ENCODE data around the gene ERCC3.

The ERCC3 gene

GRCh38 chr2:127320067-127320466, 26.1 kb upstream of the ERCC3 start:
- no peaks in the 10 kb centered on the region for H3F3A ChIP-seq (ENCODE audit: insufficient read depth, low read length)
- no peak overlapping the region for H3K4me2 ChIP-seq (ENCODE audit: low read length)
- H3K27me3 ChIP-seq (ENCODE audit: insufficient read depth, low read length) = no peaks in the 10 kb centered on the region
- H3K9ac ChIP-seq (ENCODE audit: low read length) = no peak overlapping the region
- no peaks in the 10 kb centered on the region for H3K4me1 ChIP-seq (ENCODE audit: insufficient read depth, low read length, severe bottlenecking)
- TF ChIP-seq EZH2 (IDR thresholded peaks at IDR 0.05; ENCODE audit: borderline replicate concordance, low read length) (no peak), CTCF (IDR thresholded peaks at IDR 0.05; ENCODE audit: low read length) (no peak)
- H3K36me3 ChIP-seq (ENCODE audit: insufficient read depth, low read length) = peaks cover 84% of the 10 kb centered on the region
- H3K9me3 ChIP-seq (ENCODE audit: low read length) = 0 out of 2 replicates have a peak, but pooled peaks cover 2% of the 10 kb centered on the region
- H2AFZ ChIP-seq (ENCODE audit: low read length) = no peak overlapping the region
- no peak overlapping the region for H3K27ac ChIP-seq (ENCODE audit: low read depth, low read length, poor library complexity, severe bottlenecking)
- no peaks in the 10 kb centered on the region for H3K9me2 ChIP-seq (ENCODE audit: low read depth, low read length)
- no peaks in the 10 kb centered on the region for H4K20me1 ChIP-seq (ENCODE audit: insufficient read depth, low read length)
- H3K4me3 ChIP-seq (ENCODE audit: low read depth, low read length, poor library complexity, severe bottlenecking) = no peak overlapping the region
- no peaks in the 10 kb centered on the region for H3K79me2 ChIP-seq (ENCODE audit: insufficient read depth, low read length)

- no peak overlapping the region for H3K9ac ChIP-seq (ENCODE audit: low read length)
- no peak overlapping the region for H3K4me3 ChIP-seq (ENCODE audit: low read depth, low read length, poor library complexity, severe bottlenecking)
- H3K4me1 ChIP-seq (ENCODE audit: insufficient read depth, low read length, severe bottlenecking) = no peaks in the 10 kb centered on the region
- no peaks in the 10 kb centered on the region for H3K9me2 ChIP-seq (ENCODE audit: low read depth, low read length)
- peaks cover 79% of the 10 kb centered on the region for H3K36me3 ChIP-seq (ENCODE audit: insufficient read depth, low read length)
- TF ChIP-seq CTCF (IDR thresholded peaks at IDR 0.05; ENCODE audit: low read length) (no peak), EZH2 (IDR thresholded peaks at IDR 0.05; ENCODE audit: borderline replicate concordance, low read length) (no peak)
- H3K79me2 ChIP-seq (ENCODE audit: insufficient read depth, low read length) = no peaks in the 10 kb centered on the region
- H2AFZ ChIP-seq (ENCODE audit: low read length) = no peak overlapping the region
- no peaks in the 10 kb centered on the region for H4K20me1 ChIP-seq (ENCODE audit: insufficient read depth, low read length)
- H3K27me3 ChIP-seq (ENCODE audit: insufficient read depth, low read length) = no peaks in the 10 kb centered on the region
- H3K27ac ChIP-seq (ENCODE audit: low read depth, low read length, poor library complexity, severe bottlenecking) = no peak overlapping the region
- H3K9me3 ChIP-seq (ENCODE audit: low read length) = no peaks in the 10 kb centered on the region
- H3F3A ChIP-seq (ENCODE audit: insufficient read depth, low read length) = no peaks in the 10 kb centered on the region
- H3K4me2 ChIP-seq (ENCODE audit: low read length) = no peak overlapping the region
These were observed 20.4 kb upstream of the ERCC3 start for GRCh38 chr2:127314193-127314988.

GRCh38 chr2:127313406-127313805, 19.5 kb upstream of the ERCC3 start:
- no peak overlapping the region for H3K9ac ChIP-seq (ENCODE audit: low read length)
- H3K9me3 ChIP-seq (ENCODE audit: low read length) = no peaks in the 10 kb centered on the region
- H3K36me3 ChIP-seq (ENCODE audit: insufficient read depth, low read length) = peaks cover 78% of the 10 kb centered on the region
- no peak overlapping the region for H3K4me2 ChIP-seq (ENCODE audit: low read length)
- no peak overlapping the region for H2AFZ ChIP-seq (ENCODE audit: low read length)
- no peak overlapping the region for H3K27ac ChIP-seq (ENCODE audit: low read depth, low read length, poor library complexity, severe bottlenecking)
- no peaks in the 10 kb centered on the region for H3K27me3 ChIP-seq (ENCODE audit: insufficient read depth, low read length)
- no peaks in the 10 kb centered on the region for H3K4me1 ChIP-seq (ENCODE audit: insufficient read depth, low read length, severe bottlenecking)
- TF ChIP-seq EZH2 (IDR thresholded peaks at IDR 0.05; ENCODE audit: borderline replicate concordance, low read length) (no peak), CTCF (IDR thresholded peaks at IDR 0.05; ENCODE audit: low read length) (no peak)
- H3K4me3 ChIP-seq (ENCODE audit: low read depth, low read length, poor library complexity, severe bottlenecking) = no peak overlapping the region
- H3K79me2 ChIP-seq (ENCODE audit: insufficient read depth, low read length) = no peaks in the 10 kb centered on the region
- H3K9me2 ChIP-seq (ENCODE audit: low read depth, low read length) = no peaks in the 10 kb centered on the region
- H4K20me1 ChIP-seq (ENCODE audit: insufficient read depth, low read length) = no peaks in the 10 kb centered on the region
- H3F3A ChIP-seq (ENCODE audit: insufficient read depth, low read length) = no peaks in the 10 kb centered on the region
